ENCODE results near the gene WIF1.

WIF1 gene

DNA sequence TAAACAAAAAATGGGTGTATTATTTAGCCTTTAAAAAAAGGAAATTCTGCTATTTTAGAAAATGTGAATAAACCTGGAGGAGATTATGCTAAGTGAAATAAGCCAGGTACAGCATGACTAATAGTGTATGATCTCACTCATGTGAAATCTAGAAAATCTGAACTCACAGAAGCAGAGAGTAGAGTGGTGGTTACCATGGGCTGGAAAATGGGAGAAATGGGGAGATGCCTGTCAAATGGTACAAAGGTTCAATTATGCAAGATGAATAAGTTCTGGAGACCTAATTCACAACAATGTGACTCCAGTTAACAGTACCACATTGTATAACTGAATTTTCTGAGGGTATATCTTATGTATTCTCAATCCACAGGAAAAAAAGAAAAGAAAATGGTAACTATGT lies 30.9 kb upstream of the WIF1 start:
- Histone ChIP-seq H3K9ac (ENCODE audit: low read length) (no peak overlapping the region), H3K4me1 (ENCODE audit: control insufficient read depth, insufficient read depth, low read length) (no peaks in the 10 kb centered on the region), H3K27ac (ENCODE audit: low read depth, low read length) (no peak overlapping the region), H3K36me3 (ENCODE audit: control insufficient read depth, insufficient read depth, low read length) (no peaks in the 10 kb centered on the region), H3K27me3 (ENCODE audit: control insufficient read depth, insufficient read depth, low read length) (no peaks in the 10 kb centered on the region), H3K4me3 (ENCODE audit: low read length) (no peak overlapping the region)

DNA sequence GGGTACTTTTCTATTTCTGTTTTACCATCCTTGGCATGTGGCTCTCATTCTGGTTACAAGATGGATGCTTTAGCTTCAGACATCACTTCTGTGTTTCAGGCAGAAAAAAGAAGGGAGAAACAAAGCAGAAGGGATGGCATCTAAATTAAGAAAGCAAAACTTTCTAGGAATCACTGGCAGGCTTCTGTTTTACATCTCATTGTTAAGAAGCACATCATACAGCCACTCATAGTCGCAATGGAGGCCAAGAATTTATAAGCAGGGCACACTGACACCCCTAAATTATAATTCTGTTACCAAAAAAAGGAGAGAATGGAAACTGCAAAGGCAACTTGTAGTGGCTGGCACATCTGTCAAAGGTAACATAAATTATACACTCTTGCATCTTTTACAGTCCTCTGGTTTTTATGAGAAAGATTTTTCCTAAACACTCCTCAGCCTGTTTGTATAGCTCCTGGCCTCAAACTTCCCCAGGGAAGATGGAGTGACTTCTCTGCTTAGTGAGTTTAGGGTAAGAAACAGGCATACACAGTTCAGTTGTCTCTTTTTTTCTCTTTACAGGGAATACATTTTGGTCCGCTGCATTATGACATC lies 26.3 kb upstream of the WIF1 start:
- no peak overlapping the region for H3K27ac ChIP-seq (ENCODE audit: low read depth, low read length)
- H3K4me3 ChIP-seq (ENCODE audit: low read length) = no peak overlapping the region
- no peaks in the 10 kb centered on the region for H3K27me3 ChIP-seq (ENCODE audit: control insufficient read depth, insufficient read depth, low read length)
- H3K36me3 ChIP-seq (ENCODE audit: control insufficient read depth, insufficient read depth, low read length) = no peaks in the 10 kb centered on the region
- no peak overlapping the region for H3K9ac ChIP-seq (ENCODE audit: low read length)
- peaks cover 3% of the 10 kb centered on the region for H3K4me1 ChIP-seq (ENCODE audit: control insufficient read depth, insufficient read depth, low read length)

- Histone ChIP-seq H3K4me3 (ENCODE audit: low read length) (no peak overlapping the region), H3K4me1 (ENCODE audit: control insufficient read depth, insufficient read depth, low read length) (no peaks in the 10 kb centered on the region), H3K9ac (ENCODE audit: low read length) (no peak overlapping the region), H3K27me3 (ENCODE audit: control insufficient read depth, insufficient read depth, low read length) (no peaks in the 10 kb centered on the region), H3K36me3 (ENCODE audit: control insufficient read depth, insufficient read depth, low read length) (no peaks in the 10 kb centered on the region), H3K27ac (ENCODE audit: low read depth, low read length) (no peak overlapping the region)
Observed at GRCh38 chr12:65140738-65141137, 19.6 kb upstream of the WIF1 start.

GRCh38 chr12:65139389-65139788 lies 18.3 kb upstream of the WIF1 start:
- no peaks in the 10 kb centered on the region for H3K27me3 ChIP-seq (ENCODE audit: control insufficient read depth, insufficient read depth, low read length)
- H3K27ac ChIP-seq (ENCODE audit: low read depth, low read length) = no peak overlapping the region
- no peaks in the 10 kb centered on the region for H3K4me1 ChIP-seq (ENCODE audit: control insufficient read depth, insufficient read depth, low read length)
- no peak overlapping the region for H3K4me3 ChIP-seq (ENCODE audit: low read length)
- H3K9ac ChIP-seq (ENCODE audit: low read length) = no peak overlapping the region
- no peaks in the 10 kb centered on the region for H3K36me3 ChIP-seq (ENCODE audit: control insufficient read depth, insufficient read depth, low read length)

DNA sequence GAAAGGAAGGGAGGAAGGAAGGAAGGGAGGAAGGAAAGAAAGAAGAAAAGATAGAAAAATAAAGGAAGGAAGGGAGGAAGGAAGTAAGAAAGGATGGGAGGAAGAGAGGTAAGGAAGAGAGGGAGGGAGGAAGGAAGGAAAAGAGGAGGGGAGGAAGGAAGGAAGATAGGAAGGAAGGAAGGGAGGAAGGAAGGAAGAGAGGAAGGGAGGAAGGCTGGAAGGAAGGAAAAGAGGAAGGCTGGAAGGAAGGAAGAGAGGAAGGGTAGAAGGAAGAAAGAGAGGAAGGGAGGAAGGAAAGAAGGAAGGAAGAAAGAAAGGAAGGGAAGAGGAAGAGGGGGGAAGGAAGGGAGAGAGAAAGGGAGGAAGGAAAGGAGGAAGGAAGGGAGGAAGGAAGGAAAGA lies 12.8 kb upstream of the WIF1 start:
- H3K9ac ChIP-seq (ENCODE audit: low read length) = no peak overlapping the region
- H3K27ac ChIP-seq (ENCODE audit: low read depth, low read length) = no peak overlapping the region
- H3K36me3 ChIP-seq (ENCODE audit: control insufficient read depth, insufficient read depth, low read length) = no peaks in the 10 kb centered on the region
- H3K4me3 ChIP-seq (ENCODE audit: low read length) = no peak overlapping the region
- no peaks in the 10 kb centered on the region for H3K27me3 ChIP-seq (ENCODE audit: control insufficient read depth, insufficient read depth, low read length)
- H3K4me1 ChIP-seq (ENCODE audit: control insufficient read depth, insufficient read depth, low read length) = no peaks in the 10 kb centered on the region

DNA sequence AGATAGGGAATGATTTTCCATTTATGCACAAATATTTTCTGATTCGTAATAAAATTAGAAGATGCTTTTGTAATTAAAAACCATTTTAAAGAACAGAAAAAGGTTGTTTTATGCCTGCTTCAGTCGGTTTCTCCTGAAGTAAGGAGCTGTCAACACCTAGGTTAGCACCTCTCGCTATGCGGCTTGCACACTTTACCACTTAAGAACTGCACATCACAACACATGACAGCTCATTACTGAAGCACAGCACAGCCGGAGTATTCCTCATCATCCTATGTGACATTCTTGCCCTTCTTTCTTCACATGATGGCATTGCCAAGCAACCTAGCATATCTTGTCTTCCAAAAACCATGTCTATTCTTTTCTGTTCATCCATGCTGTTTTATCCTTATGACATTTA lies 5.4 kb upstream of the WIF1 start:
- H3K4me1 ChIP-seq (ENCODE audit: control insufficient read depth, insufficient read depth, low read length) = no peaks in the 10 kb centered on the region
- no peak overlapping the region for H3K9ac ChIP-seq (ENCODE audit: low read length)
- peaks cover 6% of the 10 kb centered on the region for H3K27me3 ChIP-seq (ENCODE audit: control insufficient read depth, insufficient read depth, low read length)
- H3K4me3 ChIP-seq (ENCODE audit: low read length) = no peak overlapping the region
- H3K36me3 ChIP-seq (ENCODE audit: control insufficient read depth, insufficient read depth, low read length) = no peaks in the 10 kb centered on the region
- H3K27ac ChIP-seq (ENCODE audit: low read depth, low read length) = no peak overlapping the region

DNA sequence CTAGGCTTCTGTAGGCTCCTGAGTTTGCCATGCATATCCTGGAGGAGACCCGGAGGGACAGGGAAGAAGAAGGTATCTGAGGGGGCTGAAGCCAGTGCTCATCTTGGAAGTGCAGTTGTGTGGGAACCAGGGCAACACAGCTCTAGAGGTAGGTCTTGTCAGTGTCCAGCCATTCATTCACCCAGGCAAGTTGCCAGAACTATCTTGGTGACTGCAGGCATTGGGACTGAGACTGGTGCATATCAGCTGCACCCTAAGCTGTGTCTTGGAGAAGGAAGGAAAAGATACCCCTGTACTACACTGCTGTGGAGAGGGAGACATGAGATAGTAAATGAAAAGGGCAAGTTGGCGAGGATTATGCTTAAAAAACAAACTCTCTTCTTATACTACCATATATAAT lies 4.9 kb upstream of the WIF1 start:
- Histone ChIP-seq H3K27me3 (ENCODE audit: control insufficient read depth, insufficient read depth, low read length) (peaks cover 7% of the 10 kb centered on the region), H3K4me3 (ENCODE audit: low read length) (no peak overlapping the region), H3K36me3 (ENCODE audit: control insufficient read depth, insufficient read depth, low read length) (no peaks in the 10 kb centered on the region), H3K4me1 (ENCODE audit: control insufficient read depth, insufficient read depth, low read length) (no peaks in the 10 kb centered on the region), H3K27ac (ENCODE audit: low read depth, low read length) (no peak overlapping the region), H3K9ac (ENCODE audit: low read length) (no peak overlapping the region)

DNA sequence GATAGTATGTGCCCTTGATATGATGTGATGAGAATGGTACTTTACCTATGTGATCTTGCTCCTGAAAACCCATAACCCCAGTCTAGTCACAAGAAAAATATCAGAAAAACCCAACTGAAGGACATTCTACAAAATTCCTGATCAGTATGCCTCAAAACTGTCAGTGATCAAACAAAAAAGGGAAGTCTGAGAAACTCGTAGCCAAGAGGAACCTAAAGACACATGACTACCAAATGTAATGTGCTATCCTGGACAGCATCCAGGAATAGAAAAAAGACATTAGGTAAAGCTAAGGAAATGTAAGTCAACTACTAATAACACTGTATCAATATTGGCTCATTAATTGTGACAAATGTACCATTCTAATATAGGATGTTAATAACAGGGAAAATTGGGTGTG lies 4.1 kb upstream of the WIF1 start:
- no peak overlapping the region for H3K27ac ChIP-seq (ENCODE audit: low read depth, low read length)
- H3K9ac ChIP-seq (ENCODE audit: low read length) = no peak overlapping the region
- no peaks in the 10 kb centered on the region for H3K4me1 ChIP-seq (ENCODE audit: control insufficient read depth, insufficient read depth, low read length)
- no peak overlapping the region for H3K4me3 ChIP-seq (ENCODE audit: low read length)
- no peaks in the 10 kb centered on the region for H3K36me3 ChIP-seq (ENCODE audit: control insufficient read depth, insufficient read depth, low read length)
- peaks cover 9% of the 10 kb centered on the region for H3K27me3 ChIP-seq (ENCODE audit: control insufficient read depth, insufficient read depth, low read length)

- Histone ChIP-seq H3K27me3 (ENCODE audit: control insufficient read depth, insufficient read depth, low read length) (peaks cover 9% of the 10 kb centered on the region), H3K4me3 (ENCODE audit: low read length) (no peak overlapping the region), H3K9ac (ENCODE audit: low read length) (no peak overlapping the region)
Observed at GRCh38 chr12:65123435-65124063, 2.4 kb upstream of the WIF1 start.

DNA sequence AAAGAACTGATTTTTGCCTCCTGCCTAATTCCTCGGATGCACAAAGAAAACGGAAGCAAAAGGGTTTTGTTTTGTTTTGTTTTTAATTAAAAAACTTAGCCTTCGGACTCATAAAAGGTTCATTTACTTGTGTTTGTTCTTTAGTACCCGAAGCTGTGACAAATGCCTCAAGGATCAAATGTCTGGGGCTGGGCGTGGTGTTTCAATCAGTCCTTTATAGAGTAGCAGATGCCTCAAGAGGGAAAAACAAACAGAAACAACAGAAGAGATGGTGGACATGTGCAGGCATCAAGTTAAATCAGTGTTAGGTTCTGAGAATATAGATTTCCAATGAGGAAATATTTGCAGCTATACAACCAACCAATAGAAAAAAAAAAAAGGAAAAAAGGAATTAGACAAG lies 1.6 kb upstream of the WIF1 start:
- H3K36me3 ChIP-seq (ENCODE audit: control insufficient read depth, insufficient read depth, low read length) = no peaks in the 10 kb centered on the region
- H3K4me1 ChIP-seq (ENCODE audit: control insufficient read depth, insufficient read depth, low read length) = no peaks in the 10 kb centered on the region
- no peak overlapping the region for H3K4me3 ChIP-seq (ENCODE audit: low read length)
- peaks cover 9% of the 10 kb centered on the region for H3K27me3 ChIP-seq (ENCODE audit: control insufficient read depth, insufficient read depth, low read length)
- no peak overlapping the region for H3K27ac ChIP-seq (ENCODE audit: low read depth, low read length)
- H3K9ac ChIP-seq (ENCODE audit: low read length) = no peak overlapping the region

More at GRCh38 chr12:65123435-65124063, 2.4 kb upstream of the WIF1 start:
- no peak overlapping the region for H3K27ac ChIP-seq (ENCODE audit: low read depth, low read length)
- no peaks in the 10 kb centered on the region for H3K36me3 ChIP-seq (ENCODE audit: control insufficient read depth, insufficient read depth, low read length)
- H3K4me1 ChIP-seq (ENCODE audit: control insufficient read depth, insufficient read depth, low read length) = no peaks in the 10 kb centered on the region

DNA sequence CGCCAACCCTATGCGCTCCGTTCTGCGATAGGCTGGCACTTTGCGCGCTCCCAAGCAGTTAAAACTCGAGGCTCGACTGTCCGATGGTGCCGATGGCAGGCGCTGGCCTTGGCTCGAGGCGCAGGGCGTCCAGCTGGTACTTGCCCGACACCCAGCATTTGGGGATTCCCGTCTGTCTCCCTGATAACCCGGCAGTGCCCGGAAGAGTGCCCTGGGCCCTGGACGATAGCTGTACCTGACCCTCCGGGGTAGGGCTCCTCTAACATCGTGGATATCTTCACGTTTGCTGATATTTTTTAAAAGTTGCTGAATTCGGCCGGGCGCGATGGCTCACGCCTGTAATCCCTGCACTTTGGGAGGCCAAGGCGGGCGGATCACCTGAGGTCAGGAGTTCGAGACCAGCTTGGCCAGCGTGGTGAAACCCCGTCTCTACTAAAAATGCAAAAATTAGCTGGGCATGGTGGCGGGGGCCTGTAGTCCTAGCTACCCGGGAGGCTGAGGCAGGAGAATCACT lies 908 bp upstream of the WIF1 start:
- no peaks in the 10 kb centered on the region for H3K4me1 ChIP-seq (ENCODE audit: control insufficient read depth, insufficient read depth, low read length)
- H3K4me3 ChIP-seq (ENCODE audit: low read length) = no peak overlapping the region
- peaks cover 9% of the 10 kb centered on the region for H3K27me3 ChIP-seq (ENCODE audit: control insufficient read depth, insufficient read depth, low read length)

GRCh38 chr12:65119063-65119462 lies 2.0 kb downstream of the WIF1 start:
- no peaks in the 10 kb centered on the region for H3K4me1 ChIP-seq (ENCODE audit: control insufficient read depth, insufficient read depth, low read length)
- no peak overlapping the region for H3K4me3 ChIP-seq (ENCODE audit: low read length)
- H3K27ac ChIP-seq (ENCODE audit: low read depth, low read length) = no peak overlapping the region
- H3K9ac ChIP-seq (ENCODE audit: low read length) = no peak overlapping the region
- no peaks in the 10 kb centered on the region for H3K36me3 ChIP-seq (ENCODE audit: control insufficient read depth, insufficient read depth, low read length)
- H3K27me3 ChIP-seq (ENCODE audit: control insufficient read depth, insufficient read depth, low read length) = peaks cover 9% of the 10 kb centered on the region

More for the DNA sequence above, 908 bp upstream of the WIF1 start:
- Histone ChIP-seq H3K36me3 (ENCODE audit: control insufficient read depth, insufficient read depth, low read length) (no peaks in the 10 kb centered on the region), H3K9ac (ENCODE audit: low read length) (no peak overlapping the region), H3K27ac (ENCODE audit: low read depth, low read length) (no peak overlapping the region)

DNA sequence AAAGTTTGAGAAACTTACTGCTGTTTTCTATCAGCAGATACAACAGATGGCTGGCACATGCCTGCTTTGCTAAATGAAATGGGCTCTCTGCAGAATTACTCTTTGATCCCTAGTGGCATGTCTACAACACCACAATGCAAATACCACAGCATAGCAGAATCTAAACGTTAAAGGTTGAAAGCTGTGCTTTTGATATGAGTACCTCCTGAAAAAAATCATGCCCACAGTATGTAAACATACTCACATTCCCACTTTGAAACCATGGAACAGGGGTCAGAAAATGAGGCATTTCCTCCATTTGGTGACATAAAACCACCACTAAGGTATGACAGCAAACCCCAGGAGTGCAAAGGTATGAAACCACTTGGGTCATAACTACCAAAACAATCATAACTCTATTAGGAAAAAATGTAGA lies 7.5 kb downstream of the WIF1 start:
- no peak overlapping the region for H3K27ac ChIP-seq (ENCODE audit: low read depth, low read length)
- no peak overlapping the region for H3K9ac ChIP-seq (ENCODE audit: low read length)
- H3K27me3 ChIP-seq (ENCODE audit: control insufficient read depth, insufficient read depth, low read length) = no peaks in the 10 kb centered on the region
- no peak overlapping the region for H3K4me3 ChIP-seq (ENCODE audit: low read length)
- H3K36me3 ChIP-seq (ENCODE audit: control insufficient read depth, insufficient read depth, low read length) = no peaks in the 10 kb centered on the region
- H3K4me1 ChIP-seq (ENCODE audit: control insufficient read depth, insufficient read depth, low read length) = no peaks in the 10 kb centered on the region
